Caco-2 (cell line): ENCODE results near the gene ZNF688. TPM values are rescaled to one million over a fixed set of nuclear protein-coding genes. Genes with fewer than 3 reads are reported as not detected.

Experiments used
- BruUV-seq: library from RNA; stranded (reverse); fragments of 400-500 nt; replicated peaks from 2 replicates; lab custom pipeline; 2021; lab: Mats Ljungman, UMichigan
- CTCF ChIA-PET: fragments of 300-600 bp; sonication (Branson Sonifier 250); formaldehyde crosslinking; loops from one replicate; lab custom pipeline; 2022; ENCODE audit warnings: antibody characterized with exemption; lab: Charles Lee
- POLR2A ChIA-PET: fragments of 300-600 bp; sonication (Branson Sonifier 250); formaldehyde crosslinking; loops from one replicate; lab custom pipeline; 2022; ENCODE audit warnings: antibody characterized with exemption; lab: Charles Lee
- DNase-seq, 2 experiments: peaks; one replicate each; pipeline versions ENCODE4 v3.0.0 to v3.0.0-alpha.2; 2020 to 2022
- H3K27me3 ChIP-seq: replicated peaks from 2 replicates; pipeline ENCODE4 v1.6.0; 2011; ENCODE audit warnings: low read length; ENCODE audit not compliant: control insufficient read depth, insufficient read depth
- H3K36me3 ChIP-seq: 2 replicates; pipeline ENCODE4 v1.5.1; 2011; ENCODE audit warnings: low read length; ENCODE audit not compliant: control insufficient read depth, insufficient read depth
- H3K4me1 ChIP-seq: fragments of 250-450 bp; sonication (Bioruptor Pico); 2 replicates; pipeline ENCODE4 v1.5.1; 2020; ENCODE audit warnings: mild to moderate bottlenecking
- H3K4me3 ChIP-seq: 2 replicates; pipeline ENCODE4 v1.5.1; 2011; ENCODE audit warnings: low read depth, mild to moderate bottlenecking, control low read depth, low read length
- H3K9me3 ChIP-seq: fragments of 250-450 bp; sonication (Bioruptor Pico); 2 replicates; pipeline ENCODE4 v1.5.1; 2020; ENCODE audit warnings: mild to moderate bottlenecking, moderate library complexity
- H3K27ac Mint-ChIP-seq: one replicate; pipeline ENCODE4 v1.8.0; 2022; ENCODE audit warnings: mixed read lengths; ENCODE audit not compliant: unreplicated experiment
- H3K27me3 Mint-ChIP-seq: one replicate; pipeline ENCODE4 v1.8.0; 2022; ENCODE audit warnings: mixed read lengths; ENCODE audit not compliant: insufficient read depth, unreplicated experiment
- H3K36me3 Mint-ChIP-seq: one replicate; pipeline ENCODE4 v1.8.0; 2022; ENCODE audit warnings: mild to moderate bottlenecking, mixed read lengths; ENCODE audit not compliant: insufficient read depth, unreplicated experiment
- H3K4me1 Mint-ChIP-seq: one replicate; pipeline ENCODE4 v1.8.0; 2022; ENCODE audit warnings: low read depth, mixed read lengths; ENCODE audit not compliant: unreplicated experiment
- H3K4me3 Mint-ChIP-seq: one replicate; pipeline ENCODE4 v1.8.0; 2022; ENCODE audit warnings: mild to moderate bottlenecking, moderate library complexity, mixed read lengths; ENCODE audit not compliant: unreplicated experiment
- H3K9me3 Mint-ChIP-seq: one replicate; pipeline ENCODE4 v1.8.0; 2022; ENCODE audit warnings: mixed read lengths; ENCODE audit not compliant: unreplicated experiment
- CTCF ChIP-seq, 2 experiments: fragments of 200-600 bp in 1 of 2; IDR thresholded peaks; 1 replicate in 1 of 2; 2 replicates in 1 of 2; pipeline versions ENCODE4 v1.5.1 to v1.8.0; 2011 to 2022; ENCODE audit warnings: antibody characterized with exemption in 1 of 2, control low read depth in 1 of 2, inconsistent platforms in 1 of 2, low read depth in 1 of 2, low read length in 1 of 2, mild to moderate bottlenecking in 1 of 2, moderate library complexity in 1 of 2; ENCODE audit not compliant: insufficient read depth in 1 of 2, severe bottlenecking in 1 of 2, unreplicated experiment in 1 of 2
- intact Hi-C: fragments of 100-400 bp; cut with micrococcal nuclease; formaldehyde crosslinking; loops from one replicate; pipeline ENCODE4 v1.10.0; 2022; ENCODE audit not compliant: unreplicated experiment
- total RNA-seq: library from RNA; stranded (reverse); gene quantifications from 2 replicates; pipeline ENCODE4 v1.2.3, GENCODE V29; 2022

ZNF688 gene
- total RNA-seq, 1 experiment from 2014 or later = 6.2 TPM

DNA sequence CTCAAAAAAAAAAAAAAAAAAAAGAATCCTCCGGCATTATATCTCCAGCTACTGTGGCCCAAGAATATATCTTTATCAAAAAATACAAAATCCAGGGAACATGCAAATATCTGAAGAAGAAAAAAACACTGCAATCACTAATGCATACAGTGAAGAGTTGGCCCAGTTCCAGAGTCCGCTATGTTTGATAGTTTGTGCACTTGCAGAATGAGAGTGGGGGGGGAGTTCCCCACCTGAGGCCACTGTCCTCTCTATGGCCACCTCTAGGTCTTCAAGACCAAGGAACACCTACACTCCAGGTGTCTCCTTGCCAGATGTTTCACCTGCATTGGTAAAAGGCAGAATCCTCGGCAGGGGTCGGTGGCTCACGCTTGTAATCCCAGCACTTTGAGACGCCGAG is 9.9 kb upstream of the ZNF688 start:
- Mint-ChIP-seq H3K27me3 (no peaks in the 10 kb centered on the region), H3K4me3 (no peak overlapping the region), H3K9me3 (no peaks in the 10 kb centered on the region), H3K36me3 (peaks cover 36% of the 10 kb centered on the region), H3K27ac (no peak overlapping the region), H3K4me1 (no peaks in the 10 kb centered on the region)
- no TSS peak for BruUV-seq
- no peak for TF ChIP-seq CTCF (IDR thresholded peaks at IDR 0.05; ENCODE audit: insufficient read depth in 1 of 2, low read depth in 1 of 2, low read length in 1 of 2, severe bottlenecking in 1 of 2, unreplicated experiment in 1 of 2)
- H3K27me3 ChIP-seq = no peaks in the 10 kb centered on the region
- peaks cover 2% of the 10 kb centered on the region for H3K36me3 ChIP-seq
- H3K4me3 ChIP-seq = no peak overlapping the region
- no peak for DNase-seq
- CTCF ChIA-PET = no interaction called here
- no peaks in the 10 kb centered on the region for H3K9me3 ChIP-seq
- intact Hi-C loops = no loop called here
- POLR2A ChIA-PET = no interaction called here
- no peaks in the 10 kb centered on the region for H3K4me1 ChIP-seq

DNA sequence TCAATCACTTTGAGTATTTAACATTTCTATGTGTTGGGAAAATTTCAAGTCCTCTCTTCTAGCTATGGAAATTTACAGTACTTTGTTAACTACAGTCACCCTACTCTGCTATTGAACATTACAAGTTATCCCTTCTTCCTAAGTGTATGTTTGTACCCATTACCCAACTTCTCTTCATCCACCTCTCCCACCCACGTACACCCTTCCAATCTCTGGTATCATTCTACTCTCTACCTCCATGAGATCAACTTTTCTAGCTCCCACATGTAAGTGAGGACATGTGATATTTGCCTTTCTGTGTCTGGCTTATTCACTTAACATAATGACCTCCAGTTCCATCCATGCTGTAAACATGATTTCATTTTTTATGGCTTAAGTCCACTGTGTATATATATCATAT is 3.2 kb upstream of the ZNF688 start:
- ChIA-PET POLR2A (no interaction called here), CTCF (no interaction called here)
- DNase-seq = no peak
- H3K4me1 Mint-ChIP-seq = peaks cover 7% of the 10 kb centered on the region
- peaks cover 29% of the 10 kb centered on the region for H3K36me3 Mint-ChIP-seq
- intact Hi-C loops = no loop called here
- no TSS peak for BruUV-seq
- H3K27me3 ChIP-seq = no peaks in the 10 kb centered on the region
- H3K9me3 Mint-ChIP-seq = no peaks in the 10 kb centered on the region
- no peaks in the 10 kb centered on the region for H3K27me3 Mint-ChIP-seq
- H3K9me3 ChIP-seq = no peaks in the 10 kb centered on the region
- no peak overlapping the region for H3K27ac Mint-ChIP-seq
- TF ChIP-seq CTCF (IDR thresholded peaks at IDR 0.05; ENCODE audit: insufficient read depth in 1 of 2, low read depth in 1 of 2, low read length in 1 of 2, severe bottlenecking in 1 of 2, unreplicated experiment in 1 of 2) = no peak
- no peak overlapping the region for H3K4me3 ChIP-seq
- H3K4me3 Mint-ChIP-seq = no peak overlapping the region
- H3K36me3 ChIP-seq = no peaks in the 10 kb centered on the region; the same call in 1 of the 2 replicates
- no peaks in the 10 kb centered on the region for H3K4me1 ChIP-seq

DNA sequence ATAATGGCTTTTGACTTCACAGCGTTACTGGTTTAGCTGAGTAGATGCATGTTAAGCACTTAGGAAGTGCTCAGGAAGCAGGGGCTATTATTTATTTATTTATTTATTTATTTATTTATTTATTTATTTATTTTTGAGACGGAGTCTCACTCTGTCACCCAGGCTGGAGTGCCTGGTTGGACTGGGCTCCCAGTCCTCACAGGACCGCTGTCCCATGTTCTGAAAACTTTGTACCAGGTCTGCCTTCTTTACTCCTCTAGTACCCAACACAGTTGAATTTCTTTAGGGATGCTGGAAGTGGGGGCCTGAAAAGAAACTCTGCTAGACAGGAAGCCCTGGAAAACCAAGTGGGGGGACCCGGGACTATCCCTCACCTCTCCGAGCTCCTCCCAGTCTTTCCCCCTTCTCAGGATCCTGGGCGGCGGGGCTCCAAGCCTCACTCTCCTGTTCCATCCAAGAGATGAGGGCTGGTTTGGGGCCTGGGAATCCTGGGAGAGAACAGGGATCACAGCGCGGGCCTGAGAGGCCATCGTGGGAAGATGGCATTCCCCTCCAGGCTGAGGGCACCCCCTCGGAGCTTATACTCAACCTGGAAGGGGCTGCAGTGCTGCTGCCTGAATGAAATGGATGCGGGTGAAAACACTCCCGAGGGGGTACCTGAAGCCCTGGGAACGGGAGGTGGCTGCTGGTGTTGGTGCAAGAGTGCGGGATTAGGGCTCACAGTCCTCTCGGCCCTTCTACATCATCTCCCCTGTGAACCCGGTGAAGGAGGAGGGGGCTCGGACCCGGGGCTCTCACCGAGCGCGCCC is 674 bp downstream of the ZNF688 start:
- no peak for DNase-seq
- BruUV-seq = TSS peak; percentile 37
- Histone ChIP-seq H3K36me3 (no peaks in the 10 kb centered on the region), H3K27me3 (no peaks in the 10 kb centered on the region), H3K4me1 (no peaks in the 10 kb centered on the region), H3K4me3 (peak overlapping the region; percentile 77), H3K9me3 (no peaks in the 10 kb centered on the region)
- Mint-ChIP-seq H3K27me3 (no peaks in the 10 kb centered on the region), H3K36me3 (peaks cover 29% of the 10 kb centered on the region), H3K4me3 (peak overlapping the region; percentile 82), H3K4me1 (peaks cover 7% of the 10 kb centered on the region), H3K27ac (peak overlapping the region; percentile 93), H3K9me3 (no peaks in the 10 kb centered on the region)
- ChIA-PET POLR2A (interaction anchor here (0.7 to 2.1 kb wide), 3 partner anchors 14 to 40 kb away, joined by 3 to 19 read pairs (median 3); partner anchors contain the start of genes ZNF747 and ZNF785), CTCF (interaction anchor here (1.4 to 2.4 kb wide), 2 partner anchors 36 to 153 kb away, joined by 6 to 14 read pairs; partner anchors contain the start of gene ZNF747)
- intact Hi-C loops = loop anchor here (1.0 to 2.0 kb wide), 2 partner anchors 64 to 141 kb away; partner anchors contain the start of gene DCTPP1
- no peak for TF ChIP-seq CTCF (IDR thresholded peaks at IDR 0.05; ENCODE audit: insufficient read depth in 1 of 2, low read depth in 1 of 2, low read length in 1 of 2, severe bottlenecking in 1 of 2, unreplicated experiment in 1 of 2)
